Endothelial cell of umbilical vein (primary cell): ENCODE results near the gene KLHL6. TPM values are rescaled to one million over a fixed set of nuclear protein-coding genes. Genes with fewer than 3 reads are reported as not detected.

Experiments used
- BruUV-seq: library from RNA; stranded (reverse); fragments of 400-500 nt; replicated peaks from 2 replicates; lab custom pipeline; 2021; lab: Mats Ljungman, UMichigan
- CTCF ChIA-PET: fragments of 300-600, 350-600 bp; sonication (Branson Sonifier 250); formaldehyde crosslinking; loops from one replicate; lab custom pipeline; 2021; ENCODE audit warnings: antibody characterized with exemption, inconsistent platforms; lab: Charles Lee
- POLR2A ChIA-PET: fragments of 300-600, 350-600 bp; sonication (Branson Sonifier 250); formaldehyde crosslinking; loops from one replicate; lab custom pipeline; 2021; ENCODE audit warnings: antibody characterized with exemption, inconsistent platforms; lab: Charles Lee
- DNase-seq: peaks from one replicate; pipeline ENCODE4 v3.0.0-alpha.2; 2011; ENCODE audit warnings: low read depth, low spot score
- FAIRE-seq: peaks from 2 replicates; lab custom pipeline; 2011; peaks lifted over from hg19 to GRCh38; lab: Jason Lieb, UNC
- H2AFZ ChIP-seq: 2 replicates; pipeline ENCODE4 v1.6.0; 2012; ENCODE audit warnings: low read depth, low read length, control low read depth, inconsistent platforms
- H3K27ac ChIP-seq: 2 replicates; pipeline ENCODE4 v1.5.1; 2011; ENCODE audit warnings: low read depth, mild to moderate bottlenecking, control low read depth, low read length, moderate library complexity; ENCODE audit not compliant: insufficient read depth
- H3K27me3 ChIP-seq, 2 experiments: 2 replicates each; pipeline versions ENCODE4 v1.6.0 to v1.6.1; 2011; ENCODE audit warnings: low read length in 2 of 2, mixed read lengths in 1 of 2; ENCODE audit not compliant: control insufficient read depth in 2 of 2, insufficient read depth in 2 of 2
- H3K36me3 ChIP-seq, 2 experiments: 2 replicates in 1 of 2; 3 replicates in 1 of 2; pipeline ENCODE4 v1.5.1; 2011; ENCODE audit warnings: low read length in 2 of 2, mild to moderate bottlenecking in 1 of 2, moderate library complexity in 1 of 2; ENCODE audit not compliant: control insufficient read depth in 2 of 2, insufficient read depth in 2 of 2; ENCODE audit errors: extremely low read depth in 1 of 2
- H3K4me1 ChIP-seq: 3 replicates; pipeline ENCODE4 v1.5.1; 2011; ENCODE audit warnings: mild to moderate bottlenecking, low read length; ENCODE audit not compliant: control insufficient read depth, insufficient read depth; ENCODE audit errors: extremely low read depth
- H3K4me2 ChIP-seq: 2 replicates; pipeline ENCODE4 v1.6.1; 2011; ENCODE audit warnings: low read length, control low read depth, mixed read lengths; ENCODE audit not compliant: insufficient read depth
- H3K4me3 ChIP-seq, 3 experiments: fragments of 200-600 bp in 1 of 3; sonication (generic), shearing (Covaris generic) in 1 of 3; replicated peaks in 1 of 3; 2 replicates each; pipeline ENCODE4 v1.5.1; 2011 to 2016; ENCODE audit warnings: control low read depth in 3 of 3, low read length in 3 of 3, mild to moderate bottlenecking in 2 of 3, inconsistent platforms in 1 of 3, low read depth in 1 of 3, moderate library complexity in 1 of 3; ENCODE audit not compliant: insufficient read depth in 1 of 3
- H3K79me2 ChIP-seq: 2 replicates; pipeline ENCODE4 v1.6.0; 2012; ENCODE audit warnings: low read length, inconsistent platforms; ENCODE audit not compliant: control insufficient read depth, insufficient read depth
- H3K9ac ChIP-seq: replicated peaks from 2 replicates; pipeline ENCODE3; 2011; ENCODE audit warnings: low read length, control low read depth; ENCODE audit not compliant: insufficient read depth; ENCODE audit errors: extremely low read depth
- H3K9me1 ChIP-seq: replicated peaks from 3 replicates; pipeline ENCODE4 v1.6.0; 2011; ENCODE audit warnings: mild to moderate bottlenecking, low read length; ENCODE audit not compliant: control insufficient read depth, insufficient read depth; ENCODE audit errors: extremely low read depth
- H3K9me3 ChIP-seq: replicated peaks from 2 replicates; pipeline ENCODE4 v1.5.1; 2012; ENCODE audit warnings: low read length, inconsistent platforms; ENCODE audit not compliant: control insufficient read depth, insufficient read depth
- H4K20me1 ChIP-seq: replicated peaks from 2 replicates; pipeline ENCODE3; 2011; ENCODE audit warnings: mild to moderate bottlenecking, low read length; ENCODE audit not compliant: control insufficient read depth, insufficient read depth; ENCODE audit errors: extremely low read depth
- EZH2 ChIP-seq: IDR thresholded peaks from 2 replicates; pipeline ENCODE4 v1.6.1; 2012; ENCODE audit warnings: borderline replicate concordance, low read depth, mild to moderate bottlenecking, moderate library complexity, low read length, inconsistent platforms; ENCODE audit not compliant: severe bottlenecking
- FOS ChIP-seq: IDR thresholded peaks from 2 replicates; pipeline ENCODE4 v1.6.1; 2011; ENCODE audit warnings: mild to moderate bottlenecking, low read length, moderate library complexity, borderline replicate concordance; ENCODE audit not compliant: insufficient read depth
- GATA2 ChIP-seq: IDR thresholded peaks from 2 replicates; pipeline ENCODE4 v1.7.0; 2011; ENCODE audit warnings: low read depth, mild to moderate bottlenecking, moderate library complexity, mixed read lengths, low read length; ENCODE audit not compliant: insufficient read length, insufficient read depth
- JUN ChIP-seq: IDR thresholded peaks from 2 replicates; pipeline ENCODE4 v1.6.1; 2011; ENCODE audit warnings: borderline replicate concordance, low read depth; ENCODE audit not compliant: insufficient read length, insufficient read depth
- MYC ChIP-seq: IDR thresholded peaks from one replicate; pipeline ENCODE4 v1.6.1; 2011; ENCODE audit warnings: mild to moderate bottlenecking, low read depth, low read length
- POLR2A ChIP-seq: IDR thresholded peaks from 2 replicates; pipeline ENCODE4 v1.6.1; 2012; ENCODE audit warnings: low read depth, mild to moderate bottlenecking, control low read depth, low read length
- POLR2AphosphoS5 ChIP-seq: IDR thresholded peaks from 2 replicates; pipeline ENCODE4 v1.6.1; 2012; ENCODE audit warnings: low read depth, mild to moderate bottlenecking, control low read depth, low read length, moderate library complexity; ENCODE audit not compliant: insufficient read depth
- dilution Hi-C: fragments of 300-500 bp; cut with MboI; formaldehyde crosslinking; loops from one replicate; pipeline ENCODE4 v1.15.0; 2019; ENCODE audit warnings: low sequenced_read_pairs; ENCODE audit not compliant: extremely low pct_ligation_motif_present
- intact Hi-C: fragments of 100-400 bp; cut with micrococcal nuclease; formaldehyde crosslinking; loops from one replicate; pipeline ENCODE4 v1.10.0; 2022
- polyA plus RNA-seq, 4 experiments: library from polyadenylated mRNA; depleted of rRNA in 3 of 4; stranded (reverse) in 3 of 4; unstranded in 1 of 4; fragments of >200 nt; gene quantifications; 2 replicates each; pipeline versions ENCODE4 v1.2.1 to v1.2.3, GENCODE V29; 2011 to 2012; ENCODE audit warnings: missing spikeins in 1 of 4
- total RNA-seq: library from RNA; stranded (reverse); gene quantifications from 2 replicates; pipeline ENCODE4 v1.2.3, GENCODE V29; 2021
- TF ChIP-seq, protein P1 (sequence below), 2 donors: IDR thresholded peaks; 1 replicate in 1 of 2; 2 replicates in 1 of 2; pipeline ENCODE4 v1.5.1; 2011; ENCODE audit warnings: low read length in 2 of 2, mild to moderate bottlenecking in 2 of 2, moderate library complexity in 2 of 2, control low read depth in 1 of 2, inconsistent platforms in 1 of 2, low read depth in 1 of 2; ENCODE audit not compliant: insufficient read depth in 1 of 2; ENCODE audit errors: extremely low read depth in 1 of 2
- TF ChIP-seq, protein P2 (sequence below): IDR thresholded peaks from 2 replicates; pipeline ENCODE4 v1.6.1; 2011; ENCODE audit not compliant: insufficient read depth, insufficient read length

Gene KLHL6
- total and polyA plus RNA-seq, 2 donors (not counting 3 experiments of a cell fraction or from before 2014, with no cell fraction given): 5.7 to 12.6 TPM

DNA sequence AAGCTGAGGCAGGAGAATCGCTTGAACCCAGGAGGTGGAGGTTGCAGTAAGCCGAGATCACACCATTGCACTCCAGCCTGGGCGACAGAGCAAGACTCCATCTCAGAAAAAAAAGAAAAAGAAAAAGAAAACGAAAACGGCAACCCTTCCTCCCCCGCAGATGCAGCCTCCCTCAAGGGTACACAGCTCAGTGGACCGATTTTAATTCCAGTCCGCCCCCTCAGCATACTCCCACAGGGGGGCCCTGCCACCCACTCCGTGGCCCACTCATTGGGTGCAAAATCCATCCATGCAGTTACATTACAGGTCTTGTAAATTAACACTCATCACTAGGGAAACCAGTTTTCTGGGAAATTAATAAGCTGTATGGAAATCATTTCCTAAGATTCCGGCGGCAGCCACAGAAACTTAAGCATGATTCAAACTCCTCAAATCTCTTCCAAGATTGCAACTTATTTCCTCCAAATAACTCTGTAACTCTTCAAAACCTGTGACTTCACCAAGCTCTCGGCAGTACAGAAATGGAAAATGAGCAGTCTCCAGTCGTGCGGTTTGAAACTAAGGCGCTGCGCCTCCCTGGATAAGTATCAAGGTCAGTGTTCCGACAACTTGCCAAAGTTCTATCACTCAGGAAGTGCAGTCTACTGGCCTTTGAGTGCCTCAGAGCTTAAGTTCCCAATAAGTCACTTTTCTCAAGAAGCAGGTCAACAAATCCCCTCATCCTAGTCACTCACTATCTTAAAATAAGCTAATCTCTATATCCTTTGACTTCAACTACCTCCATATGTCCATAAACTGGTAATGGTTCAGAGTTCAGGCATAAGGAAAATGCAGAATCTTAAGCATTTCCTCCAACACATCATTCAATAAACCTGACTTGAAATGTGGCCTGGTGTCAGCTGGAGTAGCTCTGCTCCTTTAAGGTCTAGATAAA, 24.7 kb upstream of the KLHL6 start:
- TF ChIP-seq POLR2AphosphoS5: no peak
- TF ChIP-seq GATA2: no peak
- TF ChIP-seq, protein P1, sequence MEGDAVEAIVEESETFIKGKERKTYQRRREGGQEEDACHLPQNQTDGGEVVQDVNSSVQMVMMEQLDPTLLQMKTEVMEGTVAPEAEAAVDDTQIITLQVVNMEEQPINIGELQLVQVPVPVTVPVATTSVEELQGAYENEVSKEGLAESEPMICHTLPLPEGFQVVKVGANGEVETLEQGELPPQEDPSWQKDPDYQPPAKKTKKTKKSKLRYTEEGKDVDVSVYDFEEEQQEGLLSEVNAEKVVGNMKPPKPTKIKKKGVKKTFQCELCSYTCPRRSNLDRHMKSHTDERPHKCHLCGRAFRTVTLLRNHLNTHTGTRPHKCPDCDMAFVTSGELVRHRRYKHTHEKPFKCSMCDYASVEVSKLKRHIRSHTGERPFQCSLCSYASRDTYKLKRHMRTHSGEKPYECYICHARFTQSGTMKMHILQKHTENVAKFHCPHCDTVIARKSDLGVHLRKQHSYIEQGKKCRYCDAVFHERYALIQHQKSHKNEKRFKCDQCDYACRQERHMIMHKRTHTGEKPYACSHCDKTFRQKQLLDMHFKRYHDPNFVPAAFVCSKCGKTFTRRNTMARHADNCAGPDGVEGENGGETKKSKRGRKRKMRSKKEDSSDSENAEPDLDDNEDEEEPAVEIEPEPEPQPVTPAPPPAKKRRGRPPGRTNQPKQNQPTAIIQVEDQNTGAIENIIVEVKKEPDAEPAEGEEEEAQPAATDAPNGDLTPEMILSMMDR (IDR thresholded peaks at IDR 0.05; ENCODE audit: extremely low read depth in 1 of 2, insufficient read depth in 1 of 2, low read depth in 1 of 2, low read length in 2 of 2): no peak
- no peak for TF ChIP-seq FOS
- TF ChIP-seq MYC: no peak
- TF ChIP-seq JUN: no peak
- TF ChIP-seq POLR2A: no peak
- no peak for TF ChIP-seq EZH2
- TF ChIP-seq, protein P2, sequence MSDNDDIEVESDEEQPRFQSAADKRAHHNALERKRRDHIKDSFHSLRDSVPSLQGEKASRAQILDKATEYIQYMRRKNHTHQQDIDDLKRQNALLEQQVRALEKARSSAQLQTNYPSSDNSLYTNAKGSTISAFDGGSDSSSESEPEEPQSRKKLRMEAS: no peak
- POLR2A ChIA-PET: interaction anchor here (0.6 to 1.0 kb wide), 2 partner anchors 53 to 117 kb away, joined by 3 to 4 read pairs; partner anchors contain the start of gene YEATS2
- CTCF ChIA-PET: interaction anchor here (0.8 to 2.0 kb wide), 9 partner anchors 11 to 187 kb away, joined by 3 to 7 read pairs (median 3); no protein-coding TSS in a partner anchor
- Histone ChIP-seq H3K36me3 (no peaks in the 10 kb centered on the region), H3K4me1 (peaks cover 26% of the 10 kb centered on the region), H3K4me2 (peak overlapping the region; percentile 57), H2AFZ (peak overlapping the region; percentile 53), H3K9me1 (no peaks in the 10 kb centered on the region), H3K9me3 (no peaks in the 10 kb centered on the region), H3K79me2 (no peaks in the 10 kb centered on the region), H4K20me1 (no peaks in the 10 kb centered on the region), H3K9ac (no peak overlapping the region), H3K4me3 (no peak overlapping the region), H3K27ac (no peak overlapping the region), H3K27me3 (peaks cover 22 to 27% of the 10 kb centered on the region in 2 experiments)
- FAIRE-seq: peak; percentile 72
- no TSS peak for BruUV-seq
- dilution Hi-C loops (no loop called here), intact Hi-C loops (no loop called here)
- peak; percentile 48 for DNase-seq
